AG04449 (cell line): ENCODE data around the gene BRD9.

Source experiments
- CTCF ChIA-PET: fragments of 350-600 bp; formaldehyde crosslinking; extraction: SDS; loops from one replicate; lab custom pipeline; 2021; ENCODE audit warnings: antibody characterized with exemption; lab: Yijun Ruan, JAX
- POLR2A ChIA-PET: fragments of 400-600, 350-600 bp; formaldehyde crosslinking; extraction: SDS; loops from one replicate; lab custom pipeline; 2020; ENCODE audit warnings: antibody characterized with exemption, inconsistent platforms; lab: Yijun Ruan, JAX
- DNase-seq: peaks from one replicate; pipeline ENCODE4 v3.0.0-alpha.2; 2010; ENCODE audit warnings: low read depth, low spot score
- H3K4me3 ChIP-seq: 2 replicates; pipeline ENCODE4 v1.5.1; 2011; ENCODE audit warnings: low read depth, mild to moderate bottlenecking, control low read depth, low read length
- CTCF ChIP-seq: IDR thresholded peaks from one replicate; pipeline ENCODE4 v1.5.1; 2011; ENCODE audit warnings: mild to moderate bottlenecking, moderate library complexity, low read length, control low read depth, inconsistent platforms; ENCODE audit not compliant: insufficient read depth; ENCODE audit errors: missing control alignments

Gene BRD9

GRCh38 chr5:927172-928015 is 34.8 kb upstream of the BRD9 start:
- DNase-seq, result no peak
- ChIA-PET CTCF (interaction anchor here (0.7 to 9.4 kb wide), 5 partner anchors 83 to 717 kb away, joined by 3 to 52 read pairs (median 7); no protein-coding TSS in a partner anchor), POLR2A (no interaction called here)
- no peak for TF ChIP-seq CTCF
- peak overlapping the region; percentile 31; the same call in 1 of the 2 replicates for H3K4me3 ChIP-seq

- ChIA-PET CTCF (interaction anchor here (0.7 to 9.4 kb wide), 6 partner anchors 7 to 718 kb away, joined by 3 to 52 read pairs (median 7); no protein-coding TSS in a partner anchor), POLR2A (no interaction called here)
- peak; percentile 45 for TF ChIP-seq CTCF
- peak overlapping the region; percentile 31 for H3K4me3 ChIP-seq
- no peak for DNase-seq
Observed at GRCh38 chr5:926417-927171, 34.0 kb upstream of the BRD9 start.

- TF ChIP-seq CTCF, result peak; percentile 97
- POLR2A ChIA-PET, result no interaction called here
- CTCF ChIA-PET, result interaction anchor here (0.7 to 9.4 kb wide), 33 partner anchors 10 to 839 kb away, joined by 3 to 52 read pairs (median 4); no protein-coding TSS in a partner anchor
- no peak for DNase-seq
- H3K4me3 ChIP-seq, result no peak overlapping the region
Observed at GRCh38 chr5:923281-923873, 30.8 kb upstream of the BRD9 start.

GRCh38 chr5:922436-923280 is 30.1 kb upstream of the BRD9 start:
- ChIA-PET POLR2A (no interaction called here), CTCF (interaction anchor here (0.9 to 9.4 kb wide), 19 partner anchors 9 to 722 kb away, joined by 3 to 52 read pairs (median 5); no protein-coding TSS in a partner anchor)
- TF ChIP-seq CTCF, result no peak
- no peak overlapping the region for H3K4me3 ChIP-seq
- no peak for DNase-seq

GRCh38 chr5:921456-922435 is 29.1 kb upstream of the BRD9 start:
- ChIA-PET CTCF (interaction anchor here (0.7 to 9.4 kb wide), 14 partner anchors 7 to 723 kb away, joined by 3 to 52 read pairs (median 6); no protein-coding TSS in a partner anchor), POLR2A (no interaction called here)
- H3K4me3 ChIP-seq, result no peak overlapping the region
- DNase-seq, result no peak
- no peak for TF ChIP-seq CTCF
